ENCODE data around the gene KCNN4. TPM values are rescaled to one million over a fixed set of nuclear protein-coding genes. Genes with fewer than 3 reads are reported as not detected.

Gene KCNN4
- total and polyA plus RNA-seq, 4 donors, result 2.4 to 31.7 (median 12.7) TPM

DNA sequence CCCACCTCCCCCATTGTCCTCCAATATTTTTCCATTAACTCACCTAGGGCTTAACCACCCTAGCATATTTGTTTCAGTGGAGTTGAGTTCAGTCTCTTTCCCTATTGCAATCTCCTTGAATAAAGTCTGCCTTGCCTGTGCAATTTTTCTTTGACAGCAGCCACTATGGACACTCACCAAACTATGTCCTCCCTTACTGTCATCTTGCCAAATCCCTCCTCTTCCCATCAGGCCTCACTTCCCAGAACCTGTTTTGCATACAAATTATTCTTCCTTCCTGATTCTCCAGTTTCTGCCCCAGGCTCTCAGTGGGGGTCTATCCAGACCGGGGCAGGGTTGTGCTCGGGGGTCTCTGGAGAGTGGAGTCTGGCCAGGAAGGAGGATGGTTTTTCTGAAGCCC is 23.7 kb upstream of the KCNN4 start:
- Histone ChIP-seq H3K36me3 (ENCODE audit: control insufficient read depth in 4 of 4, insufficient read depth in 4 of 4, low read length in 4 of 4) (no peaks in the 10 kb centered on the region), H3K27ac (ENCODE audit: low read depth in 1 of 2, low read length in 1 of 2) (no peak overlapping the region), H3K9me3 (ENCODE audit: control insufficient read depth in 4 of 4, insufficient read depth in 3 of 4, low read length in 3 of 4) (peaks cover 0 to 1% (median 0%) of the 10 kb centered on the region in 4 donors), H3K4me3 (no peak overlapping the region), H3K27me3 (ENCODE audit: control insufficient read depth in 3 of 3, insufficient read depth in 3 of 3, low read length in 2 of 3) (peaks cover 0 to 10% (median 0%) of the 10 kb centered on the region in 3 donors), H3K9ac (ENCODE audit: insufficient read depth in 1 of 2, low read length in 2 of 2) (no peak overlapping the region), H3K4me1 (ENCODE audit: control insufficient read depth in 5 of 5, insufficient read depth in 5 of 5, low read length in 5 of 5) (no peaks in the 10 kb centered on the region)
- no peak for ATAC-seq (ENCODE audit: insufficient read depth, low FRiP score)
- TF ChIP-seq, protein P1, sequence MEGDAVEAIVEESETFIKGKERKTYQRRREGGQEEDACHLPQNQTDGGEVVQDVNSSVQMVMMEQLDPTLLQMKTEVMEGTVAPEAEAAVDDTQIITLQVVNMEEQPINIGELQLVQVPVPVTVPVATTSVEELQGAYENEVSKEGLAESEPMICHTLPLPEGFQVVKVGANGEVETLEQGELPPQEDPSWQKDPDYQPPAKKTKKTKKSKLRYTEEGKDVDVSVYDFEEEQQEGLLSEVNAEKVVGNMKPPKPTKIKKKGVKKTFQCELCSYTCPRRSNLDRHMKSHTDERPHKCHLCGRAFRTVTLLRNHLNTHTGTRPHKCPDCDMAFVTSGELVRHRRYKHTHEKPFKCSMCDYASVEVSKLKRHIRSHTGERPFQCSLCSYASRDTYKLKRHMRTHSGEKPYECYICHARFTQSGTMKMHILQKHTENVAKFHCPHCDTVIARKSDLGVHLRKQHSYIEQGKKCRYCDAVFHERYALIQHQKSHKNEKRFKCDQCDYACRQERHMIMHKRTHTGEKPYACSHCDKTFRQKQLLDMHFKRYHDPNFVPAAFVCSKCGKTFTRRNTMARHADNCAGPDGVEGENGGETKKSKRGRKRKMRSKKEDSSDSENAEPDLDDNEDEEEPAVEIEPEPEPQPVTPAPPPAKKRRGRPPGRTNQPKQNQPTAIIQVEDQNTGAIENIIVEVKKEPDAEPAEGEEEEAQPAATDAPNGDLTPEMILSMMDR (IDR thresholded peaks at IDR 0.05; ENCODE audit: control extremely low read depth, extremely low read depth), result no peak
- DNase-seq, result no peak
- whole genome bisulfite sequencing, 2 donors, result 59 to 70% methylated on average over 2 of the region's 2 CpGs

DNA sequence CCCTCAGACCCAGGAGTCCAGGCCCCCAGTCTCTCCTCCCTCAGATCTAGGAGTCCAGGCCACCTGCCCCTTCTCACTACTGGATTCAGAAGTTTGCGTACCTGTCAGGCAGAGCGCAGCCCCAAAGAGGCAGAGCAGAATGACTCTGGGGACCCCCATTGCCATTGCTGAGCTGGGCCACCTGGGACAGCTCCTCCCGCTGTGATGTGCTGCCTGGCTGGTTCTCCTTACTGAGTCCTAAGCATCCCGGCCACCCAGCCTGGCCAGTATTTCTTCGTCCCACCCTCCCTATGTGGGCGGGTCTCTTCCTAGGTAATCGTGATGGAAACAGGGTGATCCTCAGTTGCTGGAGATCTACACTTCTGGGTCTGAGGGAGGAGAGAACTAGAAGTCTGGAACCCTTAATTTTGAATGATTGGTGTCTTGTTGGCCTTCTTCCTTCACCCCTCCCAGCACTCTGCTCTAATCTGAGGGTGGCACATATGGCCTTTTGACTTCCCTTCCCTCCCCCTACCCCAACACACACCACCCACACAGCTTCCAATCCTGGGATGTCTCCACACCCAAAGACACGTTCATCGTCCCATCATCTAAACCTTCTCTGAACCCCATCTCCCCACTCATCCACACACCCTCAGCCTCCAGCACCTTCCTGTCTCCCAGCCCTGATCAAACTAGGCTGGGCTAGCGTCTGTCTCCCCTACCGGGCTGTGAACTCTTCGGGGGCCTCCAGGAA is 21.6 kb upstream of the KCNN4 start, which contains the start of gene LYPD5:
Gene LYPD5, minus strand, starts transcription at position 232 of the 736 bp plus-strand sequence. Its CDS starts 67 bp downstream, at position 165.
- Histone ChIP-seq H3K27ac (ENCODE audit: low read depth in 1 of 2, low read length in 1 of 2) (no peak within 1 kb of the TSS), H3K36me3 (ENCODE audit: control insufficient read depth in 4 of 4, insufficient read depth in 4 of 4, low read length in 4 of 4) (no peaks in the 10 kb centered on the region), H3K9me3 (ENCODE audit: control insufficient read depth in 4 of 4, insufficient read depth in 3 of 4, low read length in 3 of 4) (peaks cover 0 to 1% (median 0%) of the 10 kb centered on the region in 4 donors), H3K4me3 (no peak within 1 kb of the TSS), H3K4me1 (ENCODE audit: control insufficient read depth in 5 of 5, insufficient read depth in 5 of 5, low read length in 5 of 5) (peaks cover 0 to 10% (median 0%) of the 10 kb centered on the region in 5 donors), H3K27me3 (ENCODE audit: control insufficient read depth in 3 of 3, insufficient read depth in 3 of 3, low read length in 2 of 3) (peaks cover 0 to 16% (median 3%) of the 10 kb centered on the region in 3 donors), H3K9ac (ENCODE audit: insufficient read depth in 1 of 2, low read length in 2 of 2) (no peak within 1 kb of the TSS)
- TF ChIP-seq, protein P1 (IDR thresholded peaks at IDR 0.05; ENCODE audit: control extremely low read depth, extremely low read depth), result no peak
- DNase-seq (no peak), ATAC-seq (ENCODE audit: insufficient read depth, low FRiP score) (no peak)
- WGBS, 2 donors, result 63 to 72% methylated on average over 12 of the region's 12 CpGs

DNA sequence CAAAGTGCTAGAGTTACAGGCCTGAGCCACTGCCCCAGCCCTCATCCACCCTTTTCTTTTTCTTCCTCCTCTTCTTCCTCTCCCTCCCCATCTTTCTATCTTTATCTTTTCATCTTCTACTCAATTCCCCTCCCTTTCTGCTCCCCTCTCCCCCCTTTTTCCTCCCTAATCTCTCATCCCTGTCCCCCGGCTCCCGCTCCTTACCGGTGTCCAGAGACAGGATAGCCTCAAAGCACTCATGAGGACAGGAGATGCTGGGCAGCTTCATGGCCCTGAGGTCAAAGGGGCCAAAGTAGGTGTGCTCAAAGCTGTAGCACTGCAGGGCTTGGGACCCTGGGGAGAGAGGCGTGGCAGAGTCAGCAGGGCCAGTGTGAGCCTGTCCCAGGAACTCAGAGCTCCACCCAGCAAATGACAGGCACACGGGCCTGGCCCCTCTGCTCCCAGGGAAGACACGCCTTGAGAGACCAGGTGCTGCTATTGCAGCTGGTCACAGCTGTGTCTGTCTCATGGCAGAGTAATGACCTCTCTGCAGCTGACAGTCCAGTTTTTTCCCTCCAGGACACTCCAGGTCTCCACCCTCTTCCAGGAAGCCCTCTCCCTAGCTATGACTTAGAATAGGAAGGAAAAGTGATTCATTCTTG is 18.8 kb upstream of the KCNN4 start:
- Histone ChIP-seq H3K4me1 (ENCODE audit: control insufficient read depth in 5 of 5, insufficient read depth in 5 of 5, low read length in 5 of 5) (peaks cover 0 to 10% (median 0%) of the 10 kb centered on the region in 5 donors), H3K27me3 (ENCODE audit: control insufficient read depth in 3 of 3, insufficient read depth in 3 of 3, low read length in 2 of 3) (peaks cover 0 to 21% (median 3%) of the 10 kb centered on the region in 3 donors), H3K27ac (ENCODE audit: low read depth in 1 of 2, low read length in 1 of 2) (peak overlapping the region in 1 of 2 donors; percentile 9), H3K9me3 (ENCODE audit: control insufficient read depth in 4 of 4, insufficient read depth in 3 of 4, low read length in 3 of 4) (peaks cover 0 to 1% (median 0%) of the 10 kb centered on the region in 4 donors), H3K36me3 (ENCODE audit: control insufficient read depth in 4 of 4, insufficient read depth in 4 of 4, low read length in 4 of 4) (no peaks in the 10 kb centered on the region), H3K4me3 (no peak overlapping the region), H3K9ac (ENCODE audit: insufficient read depth in 1 of 2, low read length in 2 of 2) (no peak overlapping the region)
- no peak for ATAC-seq (ENCODE audit: insufficient read depth, low FRiP score)
- no peak for DNase-seq
- 67 to 82% methylated on average over 6 of the region's 6 CpGs for WGBS, 2 donors
- TF ChIP-seq, protein P1 (IDR thresholded peaks at IDR 0.05; ENCODE audit: control extremely low read depth, extremely low read depth), result no peak
